Right lobe of liver (tissue), 4 donors: ENCODE results near the gene ZFAND3.

Source experiments
- CTCF ChIP-seq, 4 donors: fragments of 200-600 bp in 3 of 4; fragments of 450-650 bp in 1 of 4; IDR thresholded peaks; one replicate each; pipeline versions ENCODE4 v1.5.1 to v1.8.0; 2016 to 2022; ENCODE audit warnings: antibody characterized with exemption in 4 of 4, mild to moderate bottlenecking in 2 of 4
- POLR2A ChIP-seq: fragments of 450-650 bp; IDR thresholded peaks from one replicate; pipeline ENCODE4 v1.6.1; 2017; ENCODE audit warnings: antibody characterized with exemption, mild to moderate bottlenecking
- donor health status: DM: no; HTN: no; CAD: no.
- donor health status: DM: no; HTN: no; CAD: no.
- donor health status: DM: no; HTN: yes; CAD: no.

GRCh38 chr6:38154731-38155130 lies 335.2 kb downstream of the ZFAND3 start:
- TF ChIP-seq POLR2A (no peak), CTCF (IDR thresholded peaks at IDR 0.05) (no peak)
